T follicular helper cell (primary cell): ENCODE results near the gene RBL2.
"Not testable (repeated sequence)": the region's sequence is repeated elsewhere in the genome, so short reads cannot be mapped to it uniquely, and the experiment has no call there.

Experiments
- DNase-seq: peaks from one replicate; pipeline ENCODE4 v3.0.0-alpha.2; 2020; ENCODE audit warnings: low read depth

RBL2 gene

DNA sequence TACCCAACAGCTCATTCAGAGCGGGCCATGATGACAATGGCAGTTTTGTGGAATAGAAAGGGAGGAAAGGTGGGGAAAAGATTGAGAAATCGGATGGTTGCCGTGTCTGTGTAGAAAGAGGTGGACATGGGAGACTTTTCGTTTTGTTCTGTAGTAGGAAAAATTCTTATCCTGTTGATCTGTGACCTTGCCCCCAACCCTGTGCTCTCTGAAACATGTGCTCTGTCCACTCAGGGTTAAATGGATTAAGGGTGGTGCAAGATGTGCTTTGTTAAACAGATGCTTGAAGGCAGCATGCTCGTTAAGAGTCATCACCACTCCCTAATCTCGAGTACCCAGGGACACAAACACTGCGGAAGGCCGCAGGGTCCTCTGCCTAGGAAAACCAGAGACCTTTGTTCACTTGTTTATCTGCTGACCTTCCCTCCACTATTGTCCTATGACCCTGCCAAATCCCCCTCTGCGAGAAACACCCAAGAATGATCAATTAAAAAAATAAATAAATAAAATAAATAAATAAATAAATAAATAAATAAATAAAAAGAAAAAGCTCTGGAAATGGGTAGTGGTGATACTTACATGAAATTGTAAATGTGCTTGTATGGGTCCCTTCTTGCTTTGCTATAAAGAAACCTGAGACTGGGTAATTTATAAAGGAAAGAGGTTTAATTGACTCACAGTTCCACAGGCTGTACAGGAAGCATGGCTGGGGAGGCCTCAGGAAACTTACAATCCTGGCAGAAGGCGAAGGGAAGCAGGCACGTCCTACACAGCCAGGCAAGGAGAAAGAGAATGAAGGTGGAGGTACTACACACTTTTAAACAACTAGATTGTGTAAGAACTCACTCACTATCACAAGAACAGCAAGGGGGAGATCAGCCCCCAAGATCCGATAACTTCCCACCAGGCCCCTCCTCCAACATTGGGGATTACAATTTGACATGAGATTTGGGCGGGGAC, 105.8 kb downstream of the RBL2 start:
- DNase-seq: not testable (repeated sequence)
